ENCODE data around the gene CLEC12A.
"Not testable (repeated sequence)": the region's sequence is repeated elsewhere in the genome, so short reads cannot be mapped to it uniquely, and the experiment has no call there.

Gene CLEC12A

GRCh38 chr12:9971181-9971580 is at the start of gene CLEC12A:
Gene CLEC12A, plus strand, starts transcription at chr12:9971409. Its CDS starts 188 bp downstream, at chr12:9971597.
- no peak for FAIRE-seq

- no peak for FAIRE-seq
Measured at GRCh38 chr12:9922429-9922828, 48.8 kb upstream of the CLEC12A start.

GRCh38 chr12:9925705-9926393 is 45.4 kb upstream of the CLEC12A start:
- FAIRE-seq, result no peak

GRCh38 chr12:9926876-9927275 is 44.3 kb upstream of the CLEC12A start:
- no peak for FAIRE-seq

GRCh38 chr12:9928607-9929006 is 42.6 kb upstream of the CLEC12A start:
- FAIRE-seq, result no peak

GRCh38 chr12:9931245-9931644 is 40.0 kb upstream of the CLEC12A start:
- FAIRE-seq, result no peak

DNA sequence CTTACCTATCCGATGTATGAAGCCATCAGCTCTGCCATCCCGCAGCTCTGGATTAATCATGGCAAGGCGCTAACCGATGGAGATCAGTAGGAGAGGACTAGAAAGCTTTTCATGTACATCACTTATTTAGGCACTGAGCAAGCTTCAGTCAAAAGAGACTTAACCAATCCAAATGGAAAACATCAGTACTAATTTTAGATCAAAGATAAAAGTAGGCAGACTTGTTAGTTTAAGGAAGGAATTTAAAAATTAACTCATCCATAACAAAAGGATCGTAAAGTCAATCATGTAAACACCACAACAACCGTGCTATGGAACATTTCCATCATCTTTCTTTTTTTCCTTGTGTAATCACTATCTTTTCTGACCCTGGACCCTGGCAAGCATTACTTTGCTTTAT is 38.9 kb upstream of the CLEC12A start, which contains the start of gene CLEC2A:
CLEC2A (minus strand) TSS at position 101 of the 400 bp plus-strand sequence; CDS start at position 60, 41 bp downstream.
- FAIRE-seq, result no peak

GRCh38 chr12:9933958-9934357 is 37.3 kb upstream of the CLEC12A start:
- no peak for FAIRE-seq

DNA sequence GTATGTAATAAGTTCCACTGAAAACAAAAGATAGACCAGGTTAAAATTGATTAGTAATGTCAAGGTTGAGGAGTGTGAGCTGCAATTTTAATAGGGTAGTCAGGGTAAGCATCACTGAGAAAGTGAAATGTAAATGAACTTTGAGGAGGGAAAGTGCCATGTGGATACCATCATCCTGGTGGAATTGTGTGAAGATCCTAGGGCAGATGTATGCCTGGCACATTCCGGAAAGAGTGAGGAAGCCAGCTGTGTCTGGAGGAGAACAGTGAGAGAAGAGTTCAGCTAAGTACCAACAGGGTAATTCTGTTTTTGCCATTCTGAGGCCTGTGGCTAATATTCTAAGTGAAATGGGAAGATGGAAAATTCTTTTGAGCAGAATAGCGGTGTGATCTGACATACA is 36.2 kb upstream of the CLEC12A start:
- no peak for FAIRE-seq

DNA sequence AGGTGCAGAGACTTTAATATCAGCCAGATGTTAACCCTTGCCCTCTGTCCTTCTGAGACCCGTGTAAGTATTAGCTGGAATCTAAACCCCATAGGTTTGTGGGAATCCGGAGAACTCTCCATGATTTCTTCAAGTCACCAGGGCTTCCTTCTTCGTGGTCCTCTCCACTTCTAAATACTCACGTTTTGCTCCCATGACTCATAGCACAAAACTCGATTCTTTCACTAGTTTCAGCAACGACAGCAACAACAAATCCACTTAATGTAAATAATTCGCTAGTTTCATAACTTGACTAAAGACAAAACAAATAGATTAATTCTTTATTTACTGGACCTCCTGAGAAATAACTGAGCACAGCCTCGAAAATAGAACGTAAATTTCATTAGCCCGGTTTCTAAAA is 34.6 kb upstream of the CLEC12A start:
- no peak for FAIRE-seq

- no peak for FAIRE-seq
Measured at GRCh38 chr12:9940375-9940774, 30.8 kb upstream of the CLEC12A start.

DNA sequence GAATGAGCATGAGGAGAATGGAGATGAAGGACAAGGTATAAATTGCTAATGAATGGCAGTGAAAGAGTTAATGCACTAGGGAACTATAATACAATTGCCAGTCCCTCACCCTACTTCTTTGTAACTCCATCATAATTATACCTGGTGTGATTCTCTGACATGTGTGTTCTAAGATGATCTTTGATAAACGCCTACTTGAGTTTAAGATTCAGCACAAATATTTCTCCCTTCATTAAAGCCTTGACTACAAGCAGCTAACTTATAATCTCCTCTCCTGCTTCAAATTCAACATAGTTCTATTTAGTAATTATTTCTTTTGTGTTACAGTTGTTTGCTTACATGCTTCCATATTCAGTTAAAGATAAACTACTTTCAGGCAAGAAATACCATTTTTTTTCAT is 29.4 kb upstream of the CLEC12A start:
- FAIRE-seq, result no peak

- FAIRE-seq, result no peak
Measured at GRCh38 chr12:9943240-9943639, 28.0 kb upstream of the CLEC12A start.

DNA sequence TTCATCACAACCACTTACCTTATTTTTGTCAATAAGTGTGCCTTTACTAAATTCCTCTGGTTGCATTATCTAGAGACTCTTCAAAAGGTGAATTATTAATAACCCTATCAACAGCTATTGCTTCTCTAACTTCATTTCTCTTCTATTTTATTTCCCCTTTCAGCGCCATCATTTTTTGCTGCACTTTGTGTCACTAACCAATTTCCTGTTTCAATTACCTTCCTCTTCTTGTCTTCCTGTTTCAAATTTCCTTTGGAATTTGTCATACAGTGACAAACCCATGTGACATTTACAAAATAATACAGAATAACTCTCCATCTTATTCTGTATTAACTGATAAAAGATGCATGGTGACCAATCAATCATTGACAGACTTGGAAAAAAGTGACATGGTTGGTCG is 26.8 kb upstream of the CLEC12A start:
- FAIRE-seq, result no peak

DNA sequence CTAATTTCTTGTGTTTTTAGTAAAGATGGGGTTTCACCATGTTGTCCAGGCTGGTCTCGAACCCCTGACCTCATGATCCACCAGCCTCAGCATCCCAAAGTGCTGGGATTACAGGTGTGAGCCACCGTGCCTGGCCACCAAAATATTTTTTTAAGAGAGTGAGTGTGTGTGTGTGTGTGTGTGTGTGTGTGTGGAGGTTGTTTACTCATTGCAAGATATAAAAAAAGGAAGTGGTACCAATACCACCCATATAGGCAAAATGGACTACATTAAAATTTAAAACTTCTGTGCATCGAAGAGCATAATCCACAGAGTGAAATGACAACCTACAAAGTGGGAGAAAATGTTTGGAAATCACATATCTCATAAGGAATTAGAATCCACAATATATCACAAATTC is 23.5 kb upstream of the CLEC12A start:
- no peak for FAIRE-seq

GRCh38 chr12:9948606-9949296 is 22.5 kb upstream of the CLEC12A start:
- FAIRE-seq, result no peak

- no peak for FAIRE-seq
Measured at GRCh38 chr12:9951026-9951675, 20.1 kb upstream of the CLEC12A start.

GRCh38 chr12:9952954-9953729 is 18.1 kb upstream of the CLEC12A start:
- not testable (repeated sequence) for FAIRE-seq

DNA sequence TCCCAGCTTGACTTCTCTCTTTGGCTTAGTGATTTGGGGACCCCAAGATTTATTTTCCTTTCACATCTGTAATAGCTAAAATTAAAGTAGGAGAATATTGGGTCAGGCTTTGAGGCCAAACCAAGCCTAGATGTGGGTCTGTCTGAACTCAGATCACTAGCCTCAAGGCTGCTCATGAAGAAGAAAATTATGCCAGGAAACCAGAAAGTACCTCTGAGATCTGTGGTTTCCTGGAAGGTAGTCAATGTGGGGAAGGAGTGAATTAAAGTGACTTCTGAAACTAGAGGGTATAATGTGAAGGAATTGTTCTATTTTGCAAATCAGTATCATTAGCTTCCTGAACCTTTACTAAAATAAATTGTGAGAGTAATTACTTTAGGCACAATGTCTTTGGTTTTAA is 13.4 kb upstream of the CLEC12A start:
- no peak for FAIRE-seq

GRCh38 chr12:9960590-9960989 is 10.6 kb upstream of the CLEC12A start:
- no peak for FAIRE-seq

DNA sequence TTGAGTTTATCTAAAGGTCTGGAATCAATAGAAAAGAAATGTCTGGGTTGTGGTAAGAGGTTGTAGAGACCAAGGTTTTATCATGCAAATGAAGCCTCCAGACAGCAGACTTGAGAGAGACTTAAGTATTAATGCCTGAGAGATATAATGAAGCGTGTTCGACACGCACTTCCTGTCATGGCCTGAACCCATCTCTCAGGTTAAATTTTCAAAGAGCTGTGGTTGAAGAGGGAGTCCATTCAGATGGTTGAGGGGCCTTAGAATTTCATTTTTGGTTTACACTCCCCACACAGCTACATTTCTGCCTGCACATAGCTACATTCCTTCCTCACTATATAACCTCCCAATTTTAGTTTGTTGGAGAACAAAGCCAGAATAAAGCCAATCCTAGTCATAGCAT is 10.1 kb upstream of the CLEC12A start:
- FAIRE-seq, result no peak

- FAIRE-seq, result no peak
Measured at GRCh38 chr12:9961901-9962300, 9.3 kb upstream of the CLEC12A start.

DNA sequence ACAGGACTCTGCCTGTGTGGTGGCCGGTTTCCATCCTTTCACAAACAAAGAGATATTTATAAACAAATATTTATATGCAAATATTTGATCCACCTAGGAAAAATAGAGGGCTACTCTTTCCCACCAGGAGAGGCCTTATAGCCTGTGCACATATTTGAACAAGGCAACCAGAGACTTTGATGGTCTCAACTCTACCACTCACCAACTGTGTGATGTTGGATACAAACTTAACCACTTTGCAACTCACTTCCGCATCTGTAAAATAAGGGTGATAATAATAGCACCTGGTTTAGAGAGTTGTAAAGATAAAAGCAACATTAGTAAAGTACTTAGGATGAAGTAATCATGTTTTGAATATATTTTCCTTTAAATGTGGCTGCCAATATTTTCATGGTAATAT is 1.5 kb upstream of the CLEC12A start:
- FAIRE-seq, result no peak

Data from colon (tissue), 2 donors.